ENCODE results near the gene FAM47E.

Gene FAM47E

DNA sequence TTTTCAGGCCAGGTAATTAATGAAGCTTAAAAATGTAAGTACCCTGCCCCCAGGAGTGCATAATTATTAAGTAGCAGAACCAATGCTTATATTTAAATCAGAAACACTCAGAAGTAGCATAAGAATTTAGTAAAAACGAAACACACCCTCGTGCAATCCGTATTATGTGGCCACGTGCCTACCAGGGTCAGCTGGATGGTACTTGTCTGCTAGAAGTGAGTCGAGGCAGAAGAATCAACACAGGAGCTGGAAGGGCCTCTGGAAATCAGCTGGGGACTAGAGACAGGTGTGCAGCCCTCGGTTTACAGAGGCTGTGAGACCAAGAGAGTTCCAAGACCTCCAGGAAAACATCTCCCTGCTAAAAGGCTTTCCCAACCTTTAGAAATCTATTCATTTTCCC is 559 bp upstream of the FAM47E start:
- Histone ChIP-seq H3K27me3 (replicated peaks) (peaks cover 43% of the 10 kb centered on the region), H3K36me3 (replicated peaks) (no peaks in the 10 kb centered on the region), H3K27ac (no peak overlapping the region), H3K4me3 (ENCODE audit: low read depth, low read length) (peak overlapping the region; percentile 53)
- in situ Hi-C loops (cut with HindIII; ENCODE audit: low pct_ligation_motif_present, low sequenced_read_pairs) = no loop called here
- no peak for TF ChIP-seq CTCF (IDR thresholded peaks at IDR 0.05; ENCODE audit: low read depth, low read length, missing control alignments)
- no peak for DNase-seq

DNA sequence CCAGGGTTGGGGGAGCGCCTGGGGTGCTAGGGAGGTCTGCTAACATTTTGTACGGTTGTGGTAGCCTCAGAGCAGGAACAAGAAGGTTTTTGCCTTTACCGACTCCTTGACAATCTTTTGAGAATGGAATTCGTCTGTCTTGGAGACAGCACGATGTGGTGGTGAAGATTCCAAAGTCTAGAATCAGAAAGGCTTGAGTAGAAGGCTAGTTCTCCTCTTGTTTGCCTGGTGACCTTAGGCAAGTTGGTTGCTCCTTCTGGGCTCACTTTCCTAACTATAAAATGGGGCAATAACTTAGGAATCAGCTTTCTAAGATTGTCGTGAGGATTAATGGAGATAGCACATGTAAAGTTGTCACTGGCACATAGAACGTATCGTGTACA is 741 bp downstream of the FAM47E start:
- in situ Hi-C loops (cut with HindIII; ENCODE audit: low pct_ligation_motif_present, low sequenced_read_pairs) = no loop called here
- TF ChIP-seq CTCF (IDR thresholded peaks at IDR 0.05; ENCODE audit: low read depth, low read length, missing control alignments) = no peak
- Histone ChIP-seq H3K27ac (no peak overlapping the region), H3K27me3 (replicated peaks) (peaks cover 42% of the 10 kb centered on the region), H3K36me3 (replicated peaks) (no peaks in the 10 kb centered on the region), H3K4me3 (ENCODE audit: low read depth, low read length) (no peak overlapping the region)
- no peak for DNase-seq

DNA sequence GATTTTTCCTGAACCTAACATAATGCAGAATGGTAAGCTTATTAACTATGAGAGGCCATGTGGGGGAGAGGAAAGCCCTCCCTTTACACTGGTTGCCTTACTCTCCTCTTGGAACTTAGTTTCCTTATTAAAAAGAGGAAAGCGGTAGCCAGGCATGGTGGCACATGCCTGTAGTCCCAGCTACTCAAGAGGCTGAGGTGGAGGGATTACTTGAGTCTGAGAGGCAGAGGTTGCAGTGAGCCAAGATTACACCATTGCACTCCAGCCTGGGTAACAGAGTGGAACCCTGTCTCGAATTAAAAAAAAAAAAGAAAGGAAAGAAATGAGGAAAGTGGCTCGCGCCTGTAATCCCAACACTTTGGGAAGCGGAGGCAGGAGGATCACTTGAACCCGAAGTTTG is 2.0 kb downstream of the FAM47E start:
- in situ Hi-C loops (cut with HindIII; ENCODE audit: low pct_ligation_motif_present, low sequenced_read_pairs) = no loop called here
- no peak for DNase-seq
- no peak overlapping the region for H3K4me3 ChIP-seq (ENCODE audit: low read depth, low read length)
- no peak for TF ChIP-seq CTCF (IDR thresholded peaks at IDR 0.05; ENCODE audit: low read depth, low read length, missing control alignments)
- H3K27me3 ChIP-seq (replicated peaks) = peaks cover 42% of the 10 kb centered on the region
- H3K36me3 ChIP-seq (replicated peaks) = no peaks in the 10 kb centered on the region
- H3K27ac ChIP-seq = no peak overlapping the region

DNA sequence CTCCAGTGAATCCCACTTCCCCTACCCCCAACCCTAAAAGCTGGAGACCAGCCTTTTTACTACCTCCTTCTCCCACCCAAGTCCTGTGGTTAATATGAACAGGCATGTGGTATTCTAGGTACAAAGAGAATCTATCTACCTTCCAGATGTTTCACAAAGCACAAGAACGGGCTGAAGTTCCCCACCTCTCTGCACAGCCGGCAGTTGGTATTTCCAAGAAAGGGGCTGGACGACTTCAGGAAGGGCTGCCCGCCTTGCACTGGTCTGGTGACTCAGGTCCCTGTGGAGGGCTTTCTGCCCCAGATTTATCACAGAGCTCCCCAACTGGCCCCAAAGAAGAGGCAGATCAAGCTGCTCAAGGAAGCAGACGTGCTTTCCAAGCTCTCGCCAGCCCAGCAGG is 4.5 kb downstream of the FAM47E start:
- in situ Hi-C loops (cut with HindIII; ENCODE audit: low pct_ligation_motif_present, low sequenced_read_pairs) = no loop called here
- peaks cover 25% of the 10 kb centered on the region for H3K27me3 ChIP-seq (replicated peaks)
- no peaks in the 10 kb centered on the region for H3K36me3 ChIP-seq (replicated peaks)

GRCh38 chr4:76256968-76257367 is 5.4 kb downstream of the FAM47E start:
- Histone ChIP-seq H3K27me3 (replicated peaks) (peaks cover 15% of the 10 kb centered on the region), H3K36me3 (replicated peaks) (no peaks in the 10 kb centered on the region), H3K4me3 (ENCODE audit: low read depth, low read length) (no peak overlapping the region), H3K27ac (no peak overlapping the region)
- no peak for TF ChIP-seq CTCF (IDR thresholded peaks at IDR 0.05; ENCODE audit: low read depth, low read length, missing control alignments)
- no peak for DNase-seq
- in situ Hi-C loops (cut with HindIII; ENCODE audit: low pct_ligation_motif_present, low sequenced_read_pairs) = no loop called here

More for the DNA sequence above, 4.5 kb downstream of the FAM47E start:
- Histone ChIP-seq H3K4me3 (ENCODE audit: low read depth, low read length) (no peak overlapping the region), H3K27ac (no peak overlapping the region)
- DNase-seq = no peak
- no peak for TF ChIP-seq CTCF (IDR thresholded peaks at IDR 0.05; ENCODE audit: low read depth, low read length, missing control alignments)

DNA sequence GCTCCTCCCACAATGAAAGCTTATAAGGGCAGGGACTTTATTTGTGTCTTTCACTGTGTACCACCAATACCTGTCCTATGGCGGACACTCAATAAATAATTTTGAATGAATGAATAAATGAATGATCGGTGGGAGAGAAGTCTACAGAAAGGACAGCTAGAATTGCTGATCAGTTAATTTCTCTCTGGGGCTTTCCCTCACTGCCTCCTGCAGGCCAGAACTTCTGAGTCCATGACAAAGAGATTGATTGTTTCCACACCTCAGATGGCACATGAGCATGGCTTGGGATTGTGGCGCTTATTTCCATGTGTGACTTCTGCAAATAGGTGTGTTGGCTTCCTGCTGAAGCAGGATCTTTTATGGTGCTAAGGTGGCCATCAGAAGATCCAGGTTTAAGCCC is 6.3 kb downstream of the FAM47E start:
- TF ChIP-seq CTCF (IDR thresholded peaks at IDR 0.05; ENCODE audit: low read depth, low read length, missing control alignments) = peak; percentile 20
- no peaks in the 10 kb centered on the region for H3K36me3 ChIP-seq (replicated peaks)
- H3K27ac ChIP-seq = no peak overlapping the region
- H3K4me3 ChIP-seq (ENCODE audit: low read depth, low read length) = no peak overlapping the region
- in situ Hi-C loops (cut with HindIII; ENCODE audit: low pct_ligation_motif_present, low sequenced_read_pairs) = no loop called here
- H3K27me3 ChIP-seq (replicated peaks) = peaks cover 7% of the 10 kb centered on the region
- DNase-seq = no peak
